ENCODE measurements around the gene TWIST2.

- TF ChIP-seq POLR2AphosphoS5 (IDR thresholded peaks at IDR 0.05; ENCODE audit: low read depth, low read length), result no peak
- TF ChIP-seq POLR2A (IDR thresholded peaks at IDR 0.05; ENCODE audit: low read depth, low read length), result no peak
- TF ChIP-seq TAF1 (IDR thresholded peaks at IDR 0.05; ENCODE audit: low read depth, low read length), result no peak
- TF ChIP-seq PAX5 (IDR thresholded peaks at IDR 0.05; ENCODE audit: insufficient read depth, low read length, severe bottlenecking), result no peak
- TF ChIP-seq SPI1 (IDR thresholded peaks at IDR 0.05; ENCODE audit: low read depth, low read length), result no peak
- TF ChIP-seq POU2F2 (IDR thresholded peaks at IDR 0.05; ENCODE audit: low read depth, low read length), result no peak
These were observed 53.7 kb downstream of the TWIST2 start for GRCh38 chr2:238901461-238902057.

All from GM12891 (cell line).